Measurements from ENCODE around the gene CDH12.
"Not testable (repeated sequence)": the region's sequence is repeated elsewhere in the genome, so short reads cannot be mapped to it uniquely, and the experiment has no call there.

The CDH12 gene

DNA sequence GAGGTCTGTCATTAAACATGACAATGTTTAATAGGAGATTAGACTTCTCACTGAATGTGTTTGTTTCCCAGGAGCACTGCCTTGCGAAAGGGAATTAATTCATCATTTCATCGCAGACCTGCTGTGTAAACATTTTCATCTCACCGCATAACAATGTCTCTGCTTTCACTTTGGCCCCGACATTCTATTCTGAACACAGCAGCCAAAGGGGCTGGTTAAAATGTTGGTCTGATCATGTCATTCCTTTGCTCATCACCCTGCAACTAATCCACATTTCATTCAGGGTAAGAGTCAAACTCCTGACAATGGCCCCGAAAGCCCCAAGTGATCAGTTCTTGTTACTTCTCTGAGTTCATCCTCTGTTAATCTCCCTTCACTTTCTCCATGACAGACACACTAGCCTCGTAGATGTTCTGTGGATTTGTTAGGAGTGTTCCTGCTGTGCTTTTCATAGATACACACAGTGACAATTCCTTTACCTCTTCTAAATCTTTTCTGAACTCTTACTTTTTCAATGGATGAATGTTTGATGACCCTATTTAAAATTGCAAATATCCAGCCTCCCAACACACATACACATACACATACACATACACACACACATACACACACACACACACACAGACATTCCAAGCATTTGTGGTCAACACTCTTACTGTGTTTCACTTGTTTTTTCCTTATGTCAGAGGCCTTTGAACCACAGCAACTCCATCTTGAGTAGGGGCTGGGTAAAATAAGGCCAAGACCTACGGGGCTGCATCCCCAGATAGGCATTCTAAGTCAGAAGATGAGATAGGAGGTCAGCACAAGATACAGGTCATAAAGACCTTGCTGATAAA lies 688.0 kb downstream of the CDH12 start:
- not testable (repeated sequence) for DNase-seq

DNA sequence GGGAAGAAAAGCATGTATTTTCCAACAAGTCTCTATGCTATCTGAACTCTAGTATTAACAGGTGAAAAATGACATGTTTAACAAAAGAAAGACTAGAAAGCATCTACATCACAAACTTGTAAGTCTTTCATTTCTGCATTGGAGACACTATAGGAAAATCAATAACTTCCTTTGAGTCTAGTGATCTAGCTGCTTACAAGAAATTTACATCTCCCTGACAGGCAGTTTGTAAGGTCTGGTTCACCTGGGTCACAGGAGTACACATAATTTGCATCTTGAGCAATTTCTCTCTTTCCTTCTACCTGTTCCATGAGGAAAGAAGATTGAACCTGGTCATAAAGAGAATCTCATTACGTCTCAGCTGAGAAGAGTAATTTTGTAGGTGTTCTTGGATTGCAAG lies 696.2 kb downstream of the CDH12 start:
- not testable (repeated sequence) for DNase-seq

DNA sequence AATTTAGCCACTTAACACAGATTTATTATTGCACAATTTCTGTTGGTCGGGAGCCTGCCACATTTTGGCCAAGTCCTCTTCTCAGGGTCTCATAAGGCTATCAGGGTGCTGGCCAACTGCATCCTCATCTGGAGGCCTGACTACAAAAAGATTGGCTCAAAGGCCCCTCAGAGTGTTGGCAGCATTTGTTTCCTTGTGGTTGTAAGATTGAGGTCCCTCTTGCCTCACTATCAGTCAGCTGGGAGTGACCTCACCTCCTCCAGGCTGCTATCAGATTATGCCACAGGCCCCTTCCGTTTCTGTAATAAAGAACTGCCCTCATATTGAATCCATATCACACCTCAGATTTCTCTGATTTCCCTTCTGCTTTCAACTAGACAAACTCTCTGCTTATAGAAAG lies 698.4 kb downstream of the CDH12 start:
- not testable (repeated sequence) for DNase-seq

DNA sequence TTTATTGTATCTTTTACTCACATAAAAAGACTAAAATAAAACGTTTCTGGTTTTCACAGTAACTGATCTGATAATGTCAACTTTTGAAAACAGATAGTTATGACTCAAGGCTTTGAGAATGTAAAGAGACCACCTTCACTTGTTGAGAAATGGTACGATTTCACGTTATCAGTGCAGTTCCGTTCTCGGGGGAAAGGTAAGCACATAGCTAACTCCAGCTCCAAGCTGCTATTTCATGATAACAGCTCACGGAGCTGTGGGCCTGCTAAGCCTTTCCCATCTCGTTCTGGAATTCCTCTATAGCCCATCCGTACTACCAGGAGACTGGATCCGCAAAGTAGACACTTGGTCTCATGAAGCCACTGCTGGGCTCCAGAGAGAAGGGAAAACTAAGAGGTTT lies 701.3 kb downstream of the CDH12 start:
- not testable (repeated sequence) for DNase-seq

DNA sequence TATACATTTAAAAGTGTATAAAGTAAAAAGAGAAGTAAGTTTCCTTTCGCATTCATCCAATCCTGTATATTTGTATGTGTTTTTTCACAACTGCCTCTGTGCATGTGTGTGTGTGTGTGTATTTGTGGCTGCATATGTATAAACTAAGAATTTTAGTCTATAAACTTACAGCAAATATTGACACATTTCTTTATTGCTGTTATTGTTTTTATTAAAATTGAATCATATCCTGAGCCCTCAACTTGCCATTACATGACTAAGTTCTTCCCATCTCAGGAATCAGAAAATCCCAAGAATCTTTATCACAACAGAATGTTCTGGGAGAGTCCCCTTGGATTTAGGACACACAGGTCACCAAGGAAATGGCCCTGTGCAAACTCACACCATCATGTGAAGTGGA lies 712.7 kb downstream of the CDH12 start:
- not testable (repeated sequence) for DNase-seq

- DNase-seq = not testable (repeated sequence)
Measured at GRCh38 chr5:22139662-22140300, 713.4 kb downstream of the CDH12 start.

DNA sequence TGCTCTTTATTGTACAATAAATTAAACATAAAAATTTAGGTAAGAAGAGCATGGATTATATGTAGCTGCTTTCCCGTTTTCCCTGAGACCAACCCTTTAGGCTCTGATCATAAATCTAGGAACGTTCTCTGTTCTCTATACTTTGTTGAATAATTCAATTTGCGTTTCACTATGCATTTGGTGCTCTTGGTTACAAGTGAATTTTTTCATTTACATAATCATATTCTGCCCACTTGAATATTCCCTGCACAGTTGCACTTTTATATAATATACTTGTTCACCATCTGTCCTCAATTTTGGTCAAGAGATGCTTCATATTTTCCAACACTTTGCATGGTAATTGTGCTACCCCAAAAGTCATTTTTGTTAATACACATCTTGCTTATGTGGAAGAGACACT lies 741.8 kb downstream of the CDH12 start:
- no peak for DNase-seq

- DNase-seq = no peak
Measured at GRCh38 chr5:22109315-22109714, 743.8 kb downstream of the CDH12 start.

GRCh38 chr5:22108545-22108944 lies 744.6 kb downstream of the CDH12 start:
- DNase-seq = no peak

- no peak for DNase-seq
Measured at GRCh38 chr5:22102823-22103359, 750.3 kb downstream of the CDH12 start.

DNA sequence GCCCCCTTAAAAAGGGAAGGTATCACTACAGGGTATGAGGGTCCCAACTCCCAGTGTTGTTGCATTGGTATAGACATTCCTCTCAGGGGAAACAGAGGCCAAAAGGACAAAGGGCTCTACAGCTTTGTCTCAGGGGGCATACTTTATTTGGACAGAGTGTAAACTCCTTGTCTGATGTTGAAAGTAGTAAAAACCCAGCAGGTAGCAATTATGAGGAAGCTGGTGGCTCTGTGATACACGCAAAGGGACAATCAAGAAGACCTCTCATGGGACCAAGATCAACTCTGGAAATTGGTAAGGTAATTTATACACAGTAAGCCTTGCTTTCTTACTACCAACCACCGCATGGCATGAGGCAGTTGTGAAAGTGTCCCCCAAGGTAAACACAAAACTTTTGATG lies 764.6 kb downstream of the CDH12 start:
- no peak for DNase-seq

- no peak for DNase-seq
Measured at GRCh38 chr5:22079566-22079965, 773.6 kb downstream of the CDH12 start.

DNA sequence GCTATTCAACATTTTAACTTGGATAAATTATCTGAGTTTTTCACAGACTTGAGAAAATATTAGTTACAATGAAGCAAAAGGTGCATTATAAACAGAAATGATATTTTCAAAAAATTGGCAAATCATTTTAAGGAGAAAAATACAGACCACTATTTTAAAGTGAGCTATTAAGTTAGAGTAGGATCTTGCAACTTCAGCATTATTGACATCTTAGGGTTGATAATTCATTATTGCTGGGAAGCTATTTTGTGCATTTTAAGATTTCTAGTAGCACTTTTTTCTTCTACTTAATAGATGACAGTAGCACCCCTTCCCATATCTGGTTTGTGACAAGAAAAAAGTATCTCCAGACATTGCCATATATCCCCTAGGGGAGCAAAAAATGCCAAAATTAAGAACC lies 774.1 kb downstream of the CDH12 start:
- no peak for DNase-seq

GRCh38 chr5:22076586-22076985 lies 776.6 kb downstream of the CDH12 start:
- DNase-seq = no peak

GRCh38 chr5:22070186-22070728 lies 782.9 kb downstream of the CDH12 start:
- DNase-seq = no peak

DNA sequence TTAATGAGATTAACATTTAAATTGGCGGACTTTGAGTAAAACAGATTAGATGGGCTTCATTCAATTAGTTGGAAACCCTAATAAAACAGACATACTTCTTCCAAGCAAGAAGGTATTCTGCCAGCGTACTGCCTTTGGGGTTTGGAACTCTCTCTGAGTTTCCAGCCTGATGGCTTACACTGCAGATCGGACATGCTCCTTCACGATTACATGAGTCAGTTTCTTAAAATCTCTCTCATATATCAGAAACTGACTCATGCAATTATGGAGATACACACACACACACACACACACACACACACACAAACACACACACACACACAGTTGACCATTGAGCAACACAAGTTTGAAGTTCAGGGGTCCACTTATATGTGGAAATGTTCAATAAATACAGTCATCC lies 789.4 kb downstream of the CDH12 start:
- no peak for DNase-seq

- no peak for DNase-seq
Measured at GRCh38 chr5:22058620-22059019, 794.5 kb downstream of the CDH12 start.

DNA sequence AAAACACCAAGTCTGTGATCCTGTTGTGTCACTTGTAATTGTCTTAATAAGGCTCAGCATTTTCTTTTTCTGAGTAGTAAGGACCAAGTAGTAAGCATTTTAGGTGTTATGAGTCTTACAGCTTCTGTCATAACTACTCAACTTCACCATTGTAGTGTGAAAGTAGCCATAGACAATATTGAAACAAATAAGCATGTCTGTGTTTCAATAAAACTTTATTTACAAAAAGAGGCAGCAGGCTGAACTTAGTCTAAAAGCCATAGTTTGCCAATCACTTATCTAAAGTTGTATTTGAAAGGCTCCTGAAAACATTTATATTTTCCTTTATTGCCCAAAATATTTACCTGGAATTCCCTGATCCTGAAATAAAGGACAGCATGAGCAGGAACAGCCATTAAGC lies 796.1 kb downstream of the CDH12 start:
- DNase-seq = no peak

- DNase-seq = no peak
Measured at GRCh38 chr5:22056601-22057000, 796.5 kb downstream of the CDH12 start.

GRCh38 chr5:22053195-22053594 lies 799.9 kb downstream of the CDH12 start:
- DNase-seq = no peak

- DNase-seq = no peak
Measured at GRCh38 chr5:22051881-22052280, 801.3 kb downstream of the CDH12 start.

GRCh38 chr5:22050931-22051330 lies 802.2 kb downstream of the CDH12 start:
- no peak for DNase-seq

DNA sequence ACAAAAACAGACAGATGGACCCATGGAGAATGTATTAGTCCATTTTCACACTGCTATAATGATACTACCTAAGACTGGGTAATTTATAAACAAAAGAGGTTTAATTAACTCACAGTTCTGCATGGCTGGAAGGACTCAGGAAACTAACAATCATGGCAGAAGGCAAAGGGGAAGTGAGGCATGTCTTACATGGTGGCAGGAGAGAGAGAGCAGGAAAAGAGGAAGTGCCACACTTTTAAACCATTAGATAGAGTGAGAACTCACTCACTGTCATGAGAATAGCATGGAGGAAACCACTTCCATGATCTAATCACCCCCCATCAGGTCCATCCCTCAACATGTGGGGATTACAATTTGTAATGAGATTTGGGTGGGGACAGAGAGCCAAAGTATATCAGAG lies 808.9 kb downstream of the CDH12 start:
- no peak for DNase-seq

Measured in hypothalamus (tissue), 51 donors.